ENCODE results near the gene PRKACA. TPM values are rescaled to one million over a fixed set of nuclear protein-coding genes. Genes with fewer than 3 reads are reported as not detected.

PRKACA gene
- total RNA-seq, 3 donors from 2014 or later: 45.0 to 46.1 (median 45.3) TPM

- no peaks in the 10 kb centered on the region for H3K9me3 Mint-ChIP-seq
- ATAC-seq (no peak), DNase-seq (no peak)
- peaks cover 13% of the 10 kb centered on the region for H3K4me1 Mint-ChIP-seq (ENCODE audit: low read depth)
- H3K36me3 Mint-ChIP-seq (ENCODE audit: insufficient read depth): no peaks in the 10 kb centered on the region
- H3K27me3 Mint-ChIP-seq (ENCODE audit: low read depth): peaks cover 28% of the 10 kb centered on the region
- no peak within 1 kb of the TSS for H3K4me3 Mint-ChIP-seq
Observed at GRCh38 chr19:14061751-14062557, 55.6 kb downstream of the PRKACA start, which contains the start of gene PALM3. Gene PALM3 (minus strand): TSS chr19:14062076. CDS start chr19:14061980, 96 bp downstream.

- Mint-ChIP-seq H3K4me1 (ENCODE audit: low read depth) (peaks cover 13% of the 10 kb centered on the region), H3K27me3 (ENCODE audit: low read depth) (peaks cover 28% of the 10 kb centered on the region), H3K4me3 (no peak overlapping the region), H3K36me3 (ENCODE audit: insufficient read depth) (no peaks in the 10 kb centered on the region), H3K9me3 (no peaks in the 10 kb centered on the region)
- ATAC-seq: no peak
- DNase-seq: no peak
Observed at GRCh38 chr19:14061081-14061749, 56.3 kb downstream of the PRKACA start.

- Mint-ChIP-seq H3K4me3 (no peak overlapping the region), H3K9me3 (no peaks in the 10 kb centered on the region), H3K36me3 (ENCODE audit: insufficient read depth) (no peaks in the 10 kb centered on the region), H3K27me3 (ENCODE audit: low read depth) (peaks cover 28% of the 10 kb centered on the region), H3K4me1 (ENCODE audit: low read depth) (peaks cover 13% of the 10 kb centered on the region)
- DNase-seq (no peak), ATAC-seq (no peak)
Observed at GRCh38 chr19:14059652-14060155, 57.9 kb downstream of the PRKACA start.

- DNase-seq (peak; percentile 45), ATAC-seq (peak in 1 of 2 donors; percentile 33)
- Mint-ChIP-seq H3K36me3 (ENCODE audit: insufficient read depth) (no peaks in the 10 kb centered on the region), H3K9me3 (no peaks in the 10 kb centered on the region), H3K4me3 (no peak overlapping the region), H3K4me1 (ENCODE audit: low read depth) (peaks cover 13% of the 10 kb centered on the region), H3K27me3 (ENCODE audit: low read depth) (peaks cover 28% of the 10 kb centered on the region)
Observed at GRCh38 chr19:14059093-14059480, 58.5 kb downstream of the PRKACA start.

GRCh38 chr19:14058182-14059092, 59.1 kb downstream of the PRKACA start:
- peak overlapping the region; percentile 71 for H3K4me3 Mint-ChIP-seq
- no peaks in the 10 kb centered on the region for H3K36me3 Mint-ChIP-seq (ENCODE audit: insufficient read depth)
- peaks cover 13% of the 10 kb centered on the region for H3K4me1 Mint-ChIP-seq (ENCODE audit: low read depth)
- no peaks in the 10 kb centered on the region for H3K9me3 Mint-ChIP-seq
- DNase-seq (no peak), ATAC-seq (peak in 1 of 2 donors; percentile 67)
- peaks cover 28% of the 10 kb centered on the region for H3K27me3 Mint-ChIP-seq (ENCODE audit: low read depth)

GRCh38 chr19:14056741-14057356, 60.7 kb downstream of the PRKACA start:
- Mint-ChIP-seq H3K36me3 (ENCODE audit: insufficient read depth) (peaks cover 7% of the 10 kb centered on the region), H3K4me1 (ENCODE audit: low read depth) (peaks cover 13% of the 10 kb centered on the region), H3K9me3 (no peaks in the 10 kb centered on the region), H3K4me3 (peak overlapping the region; percentile 33), H3K27me3 (ENCODE audit: low read depth) (peaks cover 28% of the 10 kb centered on the region)
- ATAC-seq (no peak), DNase-seq (no peak)

GRCh38 chr19:14056069-14056666, 61.4 kb downstream of the PRKACA start:
- peaks cover 24% of the 10 kb centered on the region for H3K27me3 Mint-ChIP-seq (ENCODE audit: low read depth)
- peaks cover 13% of the 10 kb centered on the region for H3K4me1 Mint-ChIP-seq (ENCODE audit: low read depth)
- H3K9me3 Mint-ChIP-seq: no peaks in the 10 kb centered on the region
- H3K4me3 Mint-ChIP-seq: no peak overlapping the region
- DNase-seq: no peak
- ATAC-seq: no peak
- peaks cover 11% of the 10 kb centered on the region for H3K36me3 Mint-ChIP-seq (ENCODE audit: insufficient read depth)

- Mint-ChIP-seq H3K36me3 (ENCODE audit: insufficient read depth) (peaks cover 12% of the 10 kb centered on the region), H3K4me3 (no peak overlapping the region), H3K9me3 (no peaks in the 10 kb centered on the region), H3K27me3 (ENCODE audit: low read depth) (peaks cover 22% of the 10 kb centered on the region), H3K4me1 (ENCODE audit: low read depth) (peaks cover 13% of the 10 kb centered on the region)
- DNase-seq (no peak), ATAC-seq (no peak)
Observed at GRCh38 chr19:14055396-14055795, 62.2 kb downstream of the PRKACA start.

GRCh38 chr19:14054721-14055120, 62.8 kb downstream of the PRKACA start:
- H3K36me3 Mint-ChIP-seq (ENCODE audit: insufficient read depth): peaks cover 14% of the 10 kb centered on the region
- DNase-seq: no peak
- no peaks in the 10 kb centered on the region for H3K9me3 Mint-ChIP-seq
- no peak for ATAC-seq
- peaks cover 16% of the 10 kb centered on the region for H3K27me3 Mint-ChIP-seq (ENCODE audit: low read depth)
- H3K4me3 Mint-ChIP-seq: no peak overlapping the region
- peaks cover 13% of the 10 kb centered on the region for H3K4me1 Mint-ChIP-seq (ENCODE audit: low read depth)

- Mint-ChIP-seq H3K36me3 (ENCODE audit: insufficient read depth) (peaks cover 14% of the 10 kb centered on the region), H3K9me3 (no peaks in the 10 kb centered on the region), H3K27me3 (ENCODE audit: low read depth) (peaks cover 14% of the 10 kb centered on the region), H3K4me1 (ENCODE audit: low read depth) (peaks cover 11% of the 10 kb centered on the region), H3K4me3 (no peak overlapping the region)
- ATAC-seq (no peak), DNase-seq (no peak)
Observed at GRCh38 chr19:14054099-14054498, 63.5 kb downstream of the PRKACA start.

- Mint-ChIP-seq H3K9me3 (no peaks in the 10 kb centered on the region), H3K4me3 (no peak overlapping the region), H3K4me1 (ENCODE audit: low read depth) (peaks cover 7% of the 10 kb centered on the region), H3K36me3 (ENCODE audit: insufficient read depth) (peaks cover 16% of the 10 kb centered on the region), H3K27me3 (ENCODE audit: low read depth) (peaks cover 8% of the 10 kb centered on the region)
- ATAC-seq: no peak
- no peak for DNase-seq
Observed at GRCh38 chr19:14053500-14053899, 64.1 kb downstream of the PRKACA start.

GRCh38 chr19:14053032-14053431, 64.5 kb downstream of the PRKACA start:
- Mint-ChIP-seq H3K4me3 (no peak overlapping the region), H3K36me3 (ENCODE audit: insufficient read depth) (peaks cover 20% of the 10 kb centered on the region), H3K27me3 (ENCODE audit: low read depth) (peaks cover 4% of the 10 kb centered on the region), H3K4me1 (ENCODE audit: low read depth) (peaks cover 5% of the 10 kb centered on the region), H3K9me3 (no peaks in the 10 kb centered on the region)
- no peak for DNase-seq
- ATAC-seq: no peak

- Mint-ChIP-seq H3K36me3 (ENCODE audit: insufficient read depth) (peaks cover 20% of the 10 kb centered on the region), H3K4me1 (ENCODE audit: low read depth) (peaks cover 3% of the 10 kb centered on the region), H3K27me3 (ENCODE audit: low read depth) (no peaks in the 10 kb centered on the region), H3K4me3 (no peak overlapping the region), H3K9me3 (no peaks in the 10 kb centered on the region)
- DNase-seq (no peak), ATAC-seq (no peak)
Observed at GRCh38 chr19:14052470-14052869, 65.1 kb downstream of the PRKACA start.
